Activated CD8-positive, alpha-beta T cell treated with anti-CD3 and anti-CD28 coated beads for 36 hours (primary cell): Measurements from ENCODE around the gene NUDT1. TPM values are rescaled to one million over a fixed set of nuclear protein-coding genes. Genes with fewer than 3 reads are reported as not detected.

Experiments used
- ATAC-seq: fragments of 200-7000 bp; cut with Tn5 transposase; one replicate; pipeline ENCODE4 v1.10.0; 2021; ENCODE audit warnings: mild to moderate bottlenecking, moderate library complexity
- CTCF ChIA-PET: fragments of 350-600 bp; sonication (Branson Sonifier 250); formaldehyde crosslinking; loops from one replicate; lab custom pipeline; 2021; ENCODE audit warnings: antibody characterized with exemption; lab: Charles Lee
- POLR2A ChIA-PET: fragments of 350-600 bp; sonication (Branson Sonifier 250); formaldehyde crosslinking; loops from one replicate; lab custom pipeline; 2021; ENCODE audit warnings: antibody characterized with exemption; lab: Charles Lee
- DNase-seq: peaks from one replicate; pipeline ENCODE4 v3.0.0-alpha.2; 2020
- H3K27ac Mint-ChIP-seq: one replicate; pipeline ENCODE4 v1.8.0; 2021; ENCODE audit warnings: mild to moderate bottlenecking, mixed read lengths
- H3K27me3 Mint-ChIP-seq: one replicate; pipeline ENCODE4 v1.8.0; 2021; ENCODE audit warnings: mixed read lengths
- H3K36me3 Mint-ChIP-seq: one replicate; pipeline ENCODE4 v1.8.0; 2021; ENCODE audit warnings: low read depth, mixed read lengths
- H3K4me1 Mint-ChIP-seq: one replicate; pipeline ENCODE4 v1.8.0; 2021; ENCODE audit warnings: low read depth, mixed read lengths
- H3K4me3 Mint-ChIP-seq: one replicate; pipeline ENCODE4 v1.8.0; 2021; ENCODE audit warnings: mild to moderate bottlenecking, moderate library complexity, mixed read lengths
- H3K9me3 Mint-ChIP-seq: one replicate; pipeline ENCODE4 v1.8.0; 2021; ENCODE audit warnings: mixed read lengths
- intact Hi-C: fragments of 100-400 bp; cut with micrococcal nuclease; formaldehyde crosslinking; loops from one replicate; pipeline ENCODE4 v1.10.0; 2022
- total RNA-seq, 2 experiments: library from RNA; stranded (reverse); gene quantifications; one replicate each; pipeline ENCODE4 v1.2.3, GENCODE V29; 2021
- TF ChIP-seq, protein P1 (sequence below): fragments of 200-600 bp; IDR thresholded peaks from one replicate; pipeline ENCODE4 v1.8.0; 2022; ENCODE audit warnings: antibody characterized with exemption, mild to moderate bottlenecking

Gene NUDT1
- total RNA-seq, 2 experiments from 2014 or later, result 90.2 to 93.9 TPM

DNA sequence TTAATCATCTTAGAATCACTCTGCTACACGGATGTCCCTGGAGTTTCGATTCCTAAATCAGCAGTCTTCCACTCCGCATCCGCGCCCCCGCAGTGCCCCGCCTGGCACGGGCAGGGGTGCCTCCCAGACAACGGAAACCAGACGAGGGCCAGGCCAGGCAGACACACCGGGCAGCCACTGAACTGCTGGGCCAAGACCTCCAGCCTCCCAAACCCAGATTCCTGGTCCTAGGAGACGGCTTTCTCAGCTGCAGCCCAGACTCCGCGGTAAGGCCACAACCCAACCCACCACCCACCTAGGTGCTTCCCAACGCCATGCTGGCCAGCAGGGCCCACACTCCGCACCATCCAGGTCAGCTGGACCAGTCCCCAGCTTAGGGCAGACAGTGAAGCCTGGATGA, 42.5 kb upstream of the NUDT1 start:
- H3K4me3 Mint-ChIP-seq, result no peak overlapping the region
- ATAC-seq, result no peak
- POLR2A ChIA-PET, result no interaction called here
- peaks cover 4% of the 10 kb centered on the region for H3K4me1 Mint-ChIP-seq
- DNase-seq, result no peak
- peaks cover 2% of the 10 kb centered on the region for H3K9me3 Mint-ChIP-seq
- TF ChIP-seq, protein P1, sequence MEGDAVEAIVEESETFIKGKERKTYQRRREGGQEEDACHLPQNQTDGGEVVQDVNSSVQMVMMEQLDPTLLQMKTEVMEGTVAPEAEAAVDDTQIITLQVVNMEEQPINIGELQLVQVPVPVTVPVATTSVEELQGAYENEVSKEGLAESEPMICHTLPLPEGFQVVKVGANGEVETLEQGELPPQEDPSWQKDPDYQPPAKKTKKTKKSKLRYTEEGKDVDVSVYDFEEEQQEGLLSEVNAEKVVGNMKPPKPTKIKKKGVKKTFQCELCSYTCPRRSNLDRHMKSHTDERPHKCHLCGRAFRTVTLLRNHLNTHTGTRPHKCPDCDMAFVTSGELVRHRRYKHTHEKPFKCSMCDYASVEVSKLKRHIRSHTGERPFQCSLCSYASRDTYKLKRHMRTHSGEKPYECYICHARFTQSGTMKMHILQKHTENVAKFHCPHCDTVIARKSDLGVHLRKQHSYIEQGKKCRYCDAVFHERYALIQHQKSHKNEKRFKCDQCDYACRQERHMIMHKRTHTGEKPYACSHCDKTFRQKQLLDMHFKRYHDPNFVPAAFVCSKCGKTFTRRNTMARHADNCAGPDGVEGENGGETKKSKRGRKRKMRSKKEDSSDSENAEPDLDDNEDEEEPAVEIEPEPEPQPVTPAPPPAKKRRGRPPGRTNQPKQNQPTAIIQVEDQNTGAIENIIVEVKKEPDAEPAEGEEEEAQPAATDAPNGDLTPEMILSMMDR, result no peak
- CTCF ChIA-PET, result no interaction called here
- H3K27ac Mint-ChIP-seq, result no peak overlapping the region
- intact Hi-C loops, result no loop called here
- H3K36me3 Mint-ChIP-seq, result peaks cover 25% of the 10 kb centered on the region
- no peaks in the 10 kb centered on the region for H3K27me3 Mint-ChIP-seq

DNA sequence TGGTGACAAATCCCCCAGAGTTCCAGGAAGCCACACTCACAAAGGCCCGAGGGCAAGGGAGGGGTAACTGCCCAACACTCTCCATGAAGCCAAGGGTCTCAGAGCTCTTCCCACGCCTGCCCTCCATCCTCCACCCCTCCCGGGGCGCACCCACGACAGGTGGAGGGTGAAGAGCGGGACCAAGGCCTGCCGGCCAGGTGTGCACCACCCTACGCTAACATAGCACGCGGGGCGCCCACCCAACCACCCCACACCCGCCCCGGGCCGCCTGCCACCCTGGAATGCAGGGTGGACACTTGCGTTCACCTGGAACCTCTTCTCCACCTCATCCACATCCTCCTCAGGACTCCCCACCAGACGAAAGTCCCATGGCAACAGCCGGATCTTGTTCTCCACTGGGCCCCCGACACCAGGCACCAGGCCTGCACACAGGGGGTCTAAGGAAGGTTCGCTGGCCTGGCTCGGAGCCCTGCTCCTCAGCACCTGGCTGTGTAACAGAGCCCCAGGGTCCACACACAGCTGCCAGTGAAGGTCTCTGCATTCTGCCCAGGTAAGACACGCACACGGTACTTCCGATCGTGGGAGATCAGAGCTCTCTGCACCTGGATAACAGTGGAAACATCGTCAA, 42.0 kb upstream of the NUDT1 start:
- Mint-ChIP-seq H3K36me3 (peaks cover 24% of the 10 kb centered on the region), H3K27me3 (no peaks in the 10 kb centered on the region), H3K4me1 (peaks cover 4% of the 10 kb centered on the region), H3K4me3 (no peak overlapping the region), H3K27ac (no peak overlapping the region), H3K9me3 (peaks cover 2% of the 10 kb centered on the region)
- no peak for ATAC-seq
- CTCF ChIA-PET, result interaction anchor here (1.1 kb wide), 1 partner anchor 18 kb away, joined by 3 read pairs; no protein-coding TSS in a partner anchor
- intact Hi-C loops, result no loop called here
- TF ChIP-seq, protein P1, result no peak
- no peak for DNase-seq
- POLR2A ChIA-PET, result no interaction called here

DNA sequence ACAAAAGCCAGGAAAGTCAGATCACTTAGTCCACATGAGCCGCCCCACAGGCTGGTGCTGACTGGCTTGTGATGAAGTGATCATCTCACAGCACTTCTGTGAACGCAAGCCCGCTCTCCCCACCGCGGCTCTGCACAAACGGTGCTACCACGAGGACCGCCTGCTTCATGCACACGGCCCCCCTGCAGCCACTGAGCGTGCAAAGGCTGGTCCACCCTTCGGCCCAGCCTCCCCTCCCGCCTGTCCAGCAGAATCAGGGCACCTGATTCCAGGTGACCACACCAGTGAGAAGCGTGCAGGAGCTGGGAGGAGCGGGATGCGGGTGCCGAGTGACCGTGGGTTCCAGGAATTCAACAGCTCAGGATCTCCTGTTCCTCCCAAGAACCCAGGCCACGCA, 41.4 kb upstream of the NUDT1 start:
- Mint-ChIP-seq H3K4me1 (peaks cover 4% of the 10 kb centered on the region), H3K27me3 (no peaks in the 10 kb centered on the region), H3K36me3 (peaks cover 19% of the 10 kb centered on the region), H3K9me3 (peaks cover 1% of the 10 kb centered on the region), H3K4me3 (no peak overlapping the region), H3K27ac (no peak overlapping the region)
- TF ChIP-seq, protein P1, result no peak
- POLR2A ChIA-PET, result no interaction called here
- DNase-seq (no peak), ATAC-seq (no peak)
- intact Hi-C loops, result no loop called here
- CTCF ChIA-PET, result interaction anchor here (1.1 kb wide), 1 partner anchor 17 kb away, joined by 3 read pairs; no protein-coding TSS in a partner anchor

DNA sequence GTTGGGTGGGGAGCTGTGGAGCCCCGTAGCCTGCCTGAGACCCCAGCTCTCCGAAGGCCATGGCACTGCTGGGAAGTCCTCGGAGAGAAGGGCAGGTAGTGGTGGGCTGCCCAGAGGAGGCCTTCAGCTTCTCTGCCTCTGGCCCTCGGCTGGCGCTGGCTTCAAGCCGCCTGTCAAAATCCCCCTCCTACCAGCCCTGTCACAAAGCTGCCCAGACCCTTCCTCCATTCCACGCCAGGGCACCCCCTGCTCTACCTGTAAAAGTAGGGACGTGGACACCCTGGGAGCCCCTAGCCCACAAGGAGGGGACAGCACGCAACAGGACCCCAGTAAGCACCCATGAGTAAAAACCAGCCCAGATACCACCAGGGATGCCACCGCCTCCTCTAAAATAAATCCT, 40.9 kb upstream of the NUDT1 start:
- intact Hi-C loops, result no loop called here
- no peak overlapping the region for H3K27ac Mint-ChIP-seq
- TF ChIP-seq, protein P1, result no peak
- no peaks in the 10 kb centered on the region for H3K9me3 Mint-ChIP-seq
- ATAC-seq (no peak), DNase-seq (no peak)
- H3K4me1 Mint-ChIP-seq, result peaks cover 4% of the 10 kb centered on the region
- ChIA-PET POLR2A (no interaction called here), CTCF (no interaction called here)
- H3K36me3 Mint-ChIP-seq, result peaks cover 15% of the 10 kb centered on the region
- H3K27me3 Mint-ChIP-seq, result no peaks in the 10 kb centered on the region
- no peak overlapping the region for H3K4me3 Mint-ChIP-seq

DNA sequence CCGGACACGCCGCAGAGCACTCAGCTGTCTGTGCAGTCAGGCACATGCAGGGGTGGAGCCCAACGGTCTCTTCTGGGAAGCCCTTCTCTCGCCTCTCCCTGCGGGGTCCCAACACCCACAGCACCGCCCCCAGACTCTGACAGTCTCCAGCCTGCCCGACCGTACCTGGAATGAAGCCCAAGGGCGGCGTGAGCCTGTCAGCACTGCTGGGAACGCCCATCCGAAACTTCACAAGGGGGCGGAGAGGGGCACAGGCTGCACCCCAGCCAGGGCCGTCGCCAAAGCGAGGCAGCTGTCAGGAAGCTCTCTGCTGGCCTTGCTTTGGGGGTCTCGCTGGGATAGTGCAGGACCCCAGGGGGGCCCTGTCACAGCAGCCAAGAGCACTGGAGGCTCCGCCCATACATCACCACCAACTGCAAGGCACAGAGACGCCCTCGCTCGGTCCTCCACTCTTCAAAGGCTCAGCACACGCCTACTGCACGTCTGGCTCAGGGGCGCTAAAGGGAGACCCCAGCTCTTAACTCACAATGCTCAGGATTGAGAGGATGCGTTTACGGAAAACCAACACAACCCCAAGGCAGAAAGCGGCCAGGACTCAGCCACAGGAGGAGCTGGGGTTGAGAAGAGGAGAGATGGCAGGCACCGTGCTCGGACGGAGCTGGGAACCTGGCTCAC, 40.2 kb upstream of the NUDT1 start:
- Mint-ChIP-seq H3K27me3 (no peaks in the 10 kb centered on the region), H3K9me3 (no peaks in the 10 kb centered on the region), H3K4me3 (no peak overlapping the region), H3K36me3 (peaks cover 10% of the 10 kb centered on the region), H3K4me1 (peaks cover 4% of the 10 kb centered on the region), H3K27ac (no peak overlapping the region)
- DNase-seq, result no peak
- CTCF ChIA-PET, result no interaction called here
- no peak for ATAC-seq
- POLR2A ChIA-PET, result no interaction called here
- TF ChIP-seq, protein P1, result no peak
- intact Hi-C loops, result no loop called here
